HG02885 (cell line): ENCODE measurements around the gene UPK1A.
"Not testable (repeated sequence)": the region's sequence is repeated elsewhere in the genome, so short reads cannot be mapped to it uniquely, and the experiment has no call there.

Source experiments
- ATAC-seq: cut with Tn5 transposase; IDR thresholded peaks from one replicate; pipeline ENCODE4 v1.9.1; 2021; ENCODE audit warnings: mild to moderate bottlenecking; ENCODE audit not compliant: unreplicated experiment, poor library complexity

The UPK1A gene

GRCh38 chr19:35675589-35676140 lies 9.3 kb downstream of the UPK1A start:
- ATAC-seq, result no peak

GRCh38 chr19:35689836-35690235 lies 23.5 kb downstream of the UPK1A start:
- no peak for ATAC-seq

GRCh38 chr19:35691106-35691505 lies 24.8 kb downstream of the UPK1A start:
- not testable (repeated sequence) for ATAC-seq

- no peak for ATAC-seq
Measured at GRCh38 chr19:35692010-35692409, 25.7 kb downstream of the UPK1A start.

- no peak for ATAC-seq
Measured at GRCh38 chr19:35693422-35693821, 27.1 kb downstream of the UPK1A start.

- ATAC-seq, result peak; percentile 78
Measured at GRCh38 chr19:35693835-35694599, 27.7 kb downstream of the UPK1A start.

GRCh38 chr19:35695895-35696422 lies 29.6 kb downstream of the UPK1A start:
- no peak for ATAC-seq

- ATAC-seq, result no peak
Measured at GRCh38 chr19:35696835-35697234, 30.5 kb downstream of the UPK1A start.

- ATAC-seq, result peak; percentile 98
Measured at GRCh38 chr19:35702223-35703012, 36.1 kb downstream of the UPK1A start.

GRCh38 chr19:35703343-35703742 lies 37.0 kb downstream of the UPK1A start:
- no peak for ATAC-seq

- ATAC-seq, result no peak
Measured at GRCh38 chr19:35704218-35704617, 37.9 kb downstream of the UPK1A start, which contains the start of gene ZBTB32. ZBTB32 (plus strand) TSS chr19:35704558; CDS start chr19:35714627, 10,069 bp downstream.

GRCh38 chr19:35708391-35708790 lies 42.1 kb downstream of the UPK1A start:
- ATAC-seq, result no peak

GRCh38 chr19:35710784-35711723 lies 44.7 kb downstream of the UPK1A start:
- ATAC-seq, result peak; percentile 45

GRCh38 chr19:35712567-35713505 lies 46.5 kb downstream of the UPK1A start:
- peak; percentile 19 for ATAC-seq

GRCh38 chr19:35713506-35713850 lies 47.2 kb downstream of the UPK1A start:
- no peak for ATAC-seq

- no peak for ATAC-seq
Measured at GRCh38 chr19:35713904-35714495, 47.7 kb downstream of the UPK1A start.

GRCh38 chr19:35714601-35715354 lies 48.5 kb downstream of the UPK1A start:
- ATAC-seq, result no peak

- no peak for ATAC-seq
Measured at GRCh38 chr19:35715355-35715809, 49.1 kb downstream of the UPK1A start.
